Activated T-cell treated with anti-CD3 and anti-CD28 coated beads for 1 hour (primary cell): ENCODE results near the gene HS6ST3.

Source experiments
- DNase-seq: peaks from one replicate; pipeline ENCODE4 v3.0.0-alpha.2; 2020; ENCODE audit warnings: low read depth

The HS6ST3 gene

GRCh38 chr13:96836733-96837132, 746.8 kb downstream of the HS6ST3 start:
- DNase-seq = no peak

DNA sequence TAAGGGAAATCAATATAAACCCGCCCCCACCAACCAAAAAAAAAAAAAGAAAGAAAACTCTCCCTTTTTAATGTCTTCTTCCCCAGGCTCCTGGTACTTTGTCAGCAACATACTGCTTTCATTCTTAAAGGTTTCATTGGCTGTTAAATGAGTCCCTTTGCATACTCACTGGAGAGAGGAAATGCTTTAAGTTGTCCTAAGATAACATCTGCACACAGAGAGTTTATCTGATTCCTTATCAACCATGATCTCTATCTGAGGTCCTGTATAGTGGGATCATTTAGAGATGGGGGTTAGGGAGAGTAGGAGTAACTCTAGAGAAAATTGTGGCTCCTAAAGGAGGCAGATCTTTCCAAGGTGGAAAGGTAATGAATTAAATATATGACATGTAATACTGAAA, 747.9 kb downstream of the HS6ST3 start:
- DNase-seq = no peak

GRCh38 chr13:96844195-96844594, 754.3 kb downstream of the HS6ST3 start:
- no peak for DNase-seq

- DNase-seq = no peak
Measured at GRCh38 chr13:96844616-96845015, 754.7 kb downstream of the HS6ST3 start.

GRCh38 chr13:96848286-96848685, 758.4 kb downstream of the HS6ST3 start:
- no peak for DNase-seq

- no peak for DNase-seq
Measured at GRCh38 chr13:96849091-96849490, 759.2 kb downstream of the HS6ST3 start.

GRCh38 chr13:96850538-96851145, 760.7 kb downstream of the HS6ST3 start:
- no peak for DNase-seq

GRCh38 chr13:96851856-96852445, 762.0 kb downstream of the HS6ST3 start:
- no peak for DNase-seq

- DNase-seq = no peak
Measured at GRCh38 chr13:96858133-96858826, 768.4 kb downstream of the HS6ST3 start.

DNA sequence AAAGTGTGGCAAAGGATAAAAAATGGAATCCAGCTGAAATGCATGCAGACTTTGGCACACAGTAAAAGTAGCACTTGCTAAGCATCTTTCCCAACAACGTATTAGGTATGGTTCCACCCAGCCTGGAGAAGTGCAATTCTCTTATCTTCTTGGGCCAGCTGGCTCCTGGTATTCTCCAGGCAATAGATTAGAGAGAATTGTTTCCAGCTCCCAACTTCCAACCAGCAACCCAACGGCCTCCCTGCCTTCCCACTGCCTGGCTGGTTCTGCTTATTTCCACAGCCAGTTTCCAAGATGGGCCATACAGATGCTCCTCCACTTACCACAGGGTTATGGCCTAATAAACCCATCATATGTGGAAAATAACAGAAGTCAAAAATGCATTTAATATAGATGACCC, 771.0 kb downstream of the HS6ST3 start:
- DNase-seq = no peak

GRCh38 chr13:96862093-96862492, 772.2 kb downstream of the HS6ST3 start:
- DNase-seq = no peak

GRCh38 chr13:96862999-96863398, 773.1 kb downstream of the HS6ST3 start:
- no peak for DNase-seq

DNA sequence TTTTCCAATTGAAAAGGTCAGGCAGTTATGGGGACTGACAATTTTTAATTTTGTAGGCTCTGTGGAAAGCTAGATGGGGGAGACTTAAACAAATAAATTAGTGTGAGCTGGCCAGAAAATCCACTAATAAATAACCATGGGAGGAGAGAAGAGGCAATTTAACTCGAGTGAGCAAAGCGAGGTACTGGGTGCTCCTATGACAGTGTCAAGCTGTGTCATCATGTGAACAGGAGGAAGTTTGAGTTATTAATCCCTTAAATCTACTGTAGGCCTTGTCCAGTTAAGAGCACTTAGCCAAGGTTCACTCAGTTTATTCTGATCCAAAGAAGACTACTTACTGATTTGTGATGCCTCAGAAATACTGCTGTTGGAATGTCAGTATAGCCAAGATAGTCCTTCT, 781.6 kb downstream of the HS6ST3 start:
- no peak for DNase-seq

- no peak for DNase-seq
Measured at GRCh38 chr13:96880419-96880818, 790.5 kb downstream of the HS6ST3 start.
